SU-DHL-6 (cell line): ENCODE results near the gene EYA2.
"Not testable (repeated sequence)": the region's sequence is repeated elsewhere in the genome, so short reads cannot be mapped to it uniquely, and the experiment has no call there.

Experiments
- H2AFZ ChIP-seq: fragments of 200-600 bp; sonication (generic); 2 replicates; pipeline ENCODE4 v1.6.1; 2014; ENCODE audit warnings: low read depth, mild to moderate bottlenecking, moderate library complexity, mixed read lengths, antibody characterized with exemption, low read length; ENCODE audit not compliant: severe bottlenecking
- H3F3A ChIP-seq: fragments of 200-600 bp; shearing (Covaris generic); 2 replicates; pipeline ENCODE4 v1.6.0; 2016; ENCODE audit warnings: antibody characterized with exemption, mild to moderate bottlenecking; ENCODE audit not compliant: insufficient read depth
- H3K27ac ChIP-seq: fragments of 200-600 bp; sonication (generic); 2 replicates; pipeline ENCODE4 v1.5.1; 2016; ENCODE audit warnings: low read depth, mild to moderate bottlenecking, low read length, moderate library complexity, mixed read lengths
- H3K27me3 ChIP-seq: fragments of 200-600 bp; sonication (generic), shearing (Covaris generic); 2 replicates; pipeline ENCODE4 v1.6.0; 2014; ENCODE audit warnings: mild to moderate bottlenecking, low read length
- H3K36me3 ChIP-seq: fragments of 200-600 bp; sonication (generic); 2 replicates; pipeline ENCODE4 v1.6.1; 2014; ENCODE audit warnings: mild to moderate bottlenecking, low read length, mixed read lengths
- H3K4me2 ChIP-seq: fragments of 300-600, 200-600 bp; shearing (Covaris generic), sonication (generic); 2 replicates; pipeline ENCODE4 v1.6.0; 2014; ENCODE audit warnings: low read length, low read depth, mild to moderate bottlenecking; ENCODE audit not compliant: poor library complexity, severe bottlenecking
- H3K4me3 ChIP-seq: fragments of 200-600 bp; sonication (generic); 2 replicates; pipeline ENCODE4 v1.5.1; 2014; ENCODE audit warnings: antibody characterized with exemption, low read length, mild to moderate bottlenecking, mixed read lengths; ENCODE audit not compliant: insufficient read depth, poor library complexity, severe bottlenecking
- H3K79me2 ChIP-seq: fragments of 200-600 bp; sonication (generic); 2 replicates; pipeline ENCODE4 v1.6.1; 2014; ENCODE audit warnings: mild to moderate bottlenecking, low read length, moderate library complexity; ENCODE audit not compliant: insufficient read depth
- H3K9ac ChIP-seq: fragments of 200-600 bp; sonication (generic); 2 replicates; pipeline ENCODE4 v1.7.0; 2014; ENCODE audit warnings: mild to moderate bottlenecking, low read length
- H3K9me2 ChIP-seq: fragments of 200-600 bp; sonication (generic); replicated peaks from 2 replicates; pipeline ENCODE4 v1.6.1; 2014; ENCODE audit warnings: low read length; ENCODE audit not compliant: insufficient read depth
- H3K9me3 ChIP-seq: fragments of 200-600 bp; sonication (generic); 2 replicates; pipeline ENCODE4 v1.6.1; 2014; ENCODE audit warnings: low read length, mixed read lengths; ENCODE audit not compliant: insufficient read depth
- H4K20me1 ChIP-seq: fragments of 200-600 bp; sonication (generic); 2 replicates; pipeline ENCODE4 v1.6.1; 2014; ENCODE audit warnings: low read depth, mild to moderate bottlenecking, antibody characterized with exemption, low read length, moderate library complexity, mixed read lengths
- EZH2phosphoT487 ChIP-seq: fragments of 200-600 bp; sonication (generic), shearing (Covaris generic); conservative IDR thresholded peaks from 2 replicates; pipeline ENCODE4 v1.6.1; 2018; ENCODE audit warnings: mild to moderate bottlenecking, antibody characterized with exemption, low read length, moderate library complexity, mixed read lengths
- TF ChIP-seq, protein P1 (sequence below): fragments of 200-600 bp; sonication (generic); IDR thresholded peaks from one replicate; pipeline ENCODE4 v1.5.1; 2017; ENCODE audit warnings: antibody characterized with exemption, mild to moderate bottlenecking, low read length, moderate library complexity; ENCODE audit not compliant: insufficient read depth, poor library complexity, severe bottlenecking

The EYA2 gene

DNA sequence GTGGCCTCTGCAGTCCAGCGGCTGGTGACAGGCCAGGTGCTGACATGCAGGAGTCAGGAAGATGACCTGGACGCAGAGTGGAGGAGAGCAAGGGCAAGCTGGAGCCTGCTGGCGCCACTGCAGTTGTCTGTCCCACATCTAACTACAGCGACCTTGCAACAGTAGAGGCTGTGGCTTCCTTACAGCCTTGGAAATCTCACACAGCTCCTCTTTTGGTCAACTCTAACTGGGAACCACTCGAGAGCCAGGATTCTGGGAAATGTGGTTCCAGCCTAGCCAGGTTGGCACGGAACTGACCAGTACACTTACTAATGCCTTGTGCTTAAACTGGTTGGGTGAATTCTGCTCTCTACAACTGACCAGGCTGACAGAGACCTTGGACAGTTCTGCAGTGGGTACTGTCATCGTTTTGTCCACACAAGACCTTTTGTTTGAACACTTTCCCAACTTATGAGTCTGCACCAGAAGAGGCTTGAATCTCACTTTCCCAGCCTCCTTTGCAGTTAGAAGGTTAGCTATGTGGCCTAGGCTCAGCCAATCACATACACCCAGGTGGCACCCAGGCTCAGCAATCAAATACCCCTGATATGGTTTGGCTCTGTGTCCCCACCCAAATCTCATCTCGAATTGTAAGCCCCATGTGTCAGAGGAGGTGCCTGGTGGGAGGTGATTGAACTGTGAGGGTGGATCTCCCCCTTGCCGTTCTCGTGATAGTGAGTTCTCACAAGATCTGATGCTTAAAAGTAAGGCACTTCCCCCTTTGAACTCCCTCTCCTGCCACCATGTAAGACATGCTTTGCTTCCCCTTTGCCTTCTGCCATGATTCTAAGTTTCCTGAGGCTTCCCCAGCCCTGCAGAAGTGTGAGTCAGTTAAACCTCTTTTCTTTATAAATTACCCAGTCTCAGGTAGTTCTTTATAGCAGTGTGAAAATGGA, 308.4 kb downstream of the EYA2 start:
- no peaks in the 10 kb centered on the region for H3K79me2 ChIP-seq
- no peaks in the 10 kb centered on the region for H3F3A ChIP-seq
- H3K9me2 ChIP-seq, result no peaks in the 10 kb centered on the region
- H3K9me3 ChIP-seq, result no peaks in the 10 kb centered on the region
- H2AFZ ChIP-seq, result no peak overlapping the region
- H3K4me2 ChIP-seq, result no peak overlapping the region
- no peaks in the 10 kb centered on the region for H4K20me1 ChIP-seq
- H3K36me3 ChIP-seq, result no peaks in the 10 kb centered on the region
- H3K4me3 ChIP-seq, result no peak overlapping the region
- H3K27me3 ChIP-seq, result no peaks in the 10 kb centered on the region
- TF ChIP-seq, protein P1, sequence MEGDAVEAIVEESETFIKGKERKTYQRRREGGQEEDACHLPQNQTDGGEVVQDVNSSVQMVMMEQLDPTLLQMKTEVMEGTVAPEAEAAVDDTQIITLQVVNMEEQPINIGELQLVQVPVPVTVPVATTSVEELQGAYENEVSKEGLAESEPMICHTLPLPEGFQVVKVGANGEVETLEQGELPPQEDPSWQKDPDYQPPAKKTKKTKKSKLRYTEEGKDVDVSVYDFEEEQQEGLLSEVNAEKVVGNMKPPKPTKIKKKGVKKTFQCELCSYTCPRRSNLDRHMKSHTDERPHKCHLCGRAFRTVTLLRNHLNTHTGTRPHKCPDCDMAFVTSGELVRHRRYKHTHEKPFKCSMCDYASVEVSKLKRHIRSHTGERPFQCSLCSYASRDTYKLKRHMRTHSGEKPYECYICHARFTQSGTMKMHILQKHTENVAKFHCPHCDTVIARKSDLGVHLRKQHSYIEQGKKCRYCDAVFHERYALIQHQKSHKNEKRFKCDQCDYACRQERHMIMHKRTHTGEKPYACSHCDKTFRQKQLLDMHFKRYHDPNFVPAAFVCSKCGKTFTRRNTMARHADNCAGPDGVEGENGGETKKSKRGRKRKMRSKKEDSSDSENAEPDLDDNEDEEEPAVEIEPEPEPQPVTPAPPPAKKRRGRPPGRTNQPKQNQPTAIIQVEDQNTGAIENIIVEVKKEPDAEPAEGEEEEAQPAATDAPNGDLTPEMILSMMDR, result no peak
- no peak for TF ChIP-seq EZH2phosphoT487
- H3K27ac ChIP-seq, result no peak overlapping the region
- H3K9ac ChIP-seq, result no peak overlapping the region

DNA sequence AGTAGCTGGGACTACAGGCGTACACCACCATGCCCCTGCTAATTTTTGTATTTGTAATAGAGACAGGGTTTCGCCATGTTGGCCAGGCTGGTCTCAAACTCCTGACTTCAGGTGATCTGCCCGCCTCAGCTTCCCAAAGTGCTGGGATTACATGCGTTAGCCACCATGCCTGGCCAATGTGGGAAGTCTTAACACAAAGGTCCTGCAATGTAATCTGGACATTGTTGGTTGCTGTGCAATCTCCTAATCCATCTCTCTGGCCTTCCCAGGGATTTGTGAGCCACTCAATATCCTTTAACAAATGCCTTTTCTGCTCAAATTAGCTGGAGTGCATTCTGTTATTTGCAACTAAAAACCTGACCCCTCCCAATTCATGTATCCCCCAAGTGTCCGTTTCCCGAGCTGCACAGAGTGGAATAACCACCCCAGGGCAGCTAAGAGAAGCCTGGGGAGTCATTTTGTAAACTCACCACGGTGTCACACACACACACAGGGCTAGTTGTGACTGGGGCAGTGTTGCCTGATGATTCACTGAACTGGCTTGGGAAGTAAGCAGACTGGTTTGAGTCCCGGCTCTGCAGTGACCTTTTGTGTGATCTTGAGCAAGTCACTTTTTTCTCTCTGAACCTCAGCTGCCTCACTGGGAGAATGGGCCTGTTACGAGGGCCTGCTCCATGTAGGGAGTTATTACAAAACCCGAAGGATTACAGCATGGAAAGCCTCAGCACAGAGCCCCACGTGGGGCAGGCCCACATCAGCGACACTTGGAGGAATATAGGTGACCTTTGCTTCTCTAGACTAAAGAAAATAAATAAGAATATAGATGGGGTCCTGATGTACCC, 309.6 kb downstream of the EYA2 start:
- no peaks in the 10 kb centered on the region for H4K20me1 ChIP-seq
- H3K27me3 ChIP-seq, result no peaks in the 10 kb centered on the region
- no peaks in the 10 kb centered on the region for H3K9me3 ChIP-seq
- no peaks in the 10 kb centered on the region for H3K9me2 ChIP-seq
- no peaks in the 10 kb centered on the region for H3K79me2 ChIP-seq
- no peak overlapping the region for H3K4me3 ChIP-seq
- no peak overlapping the region for H3K4me2 ChIP-seq
- TF ChIP-seq, protein P1, result no peak
- TF ChIP-seq EZH2phosphoT487, result no peak
- H3K9ac ChIP-seq, result no peak overlapping the region
- H3F3A ChIP-seq, result no peaks in the 10 kb centered on the region
- H3K36me3 ChIP-seq, result 0 out of 2 replicates have a peak, but pooled peaks cover under 1% of the 10 kb centered on the region
- no peak overlapping the region for H2AFZ ChIP-seq
- no peak overlapping the region for H3K27ac ChIP-seq

DNA sequence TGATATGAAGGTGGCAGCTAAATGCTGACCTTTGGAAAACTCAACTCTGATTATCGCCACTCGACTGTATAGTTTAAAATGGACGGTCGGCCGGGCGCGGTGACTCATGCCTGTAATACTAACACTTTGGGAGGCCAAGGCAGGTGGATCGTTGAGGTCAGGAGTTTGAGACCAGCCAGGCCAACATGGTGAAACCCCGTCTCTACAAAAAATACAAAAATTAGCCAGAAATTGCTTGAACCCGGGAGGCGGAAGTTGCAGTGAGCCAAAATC, 310.1 kb downstream of the EYA2 start:
- not testable (repeated sequence) for H3K27ac ChIP-seq, H3K9me3 ChIP-seq, H3K4me3 ChIP-seq, H3K9ac ChIP-seq, H3F3A ChIP-seq, H3K9me2 ChIP-seq, H3K36me3 ChIP-seq, H3K79me2 ChIP-seq, H4K20me1 ChIP-seq, H3K27me3 ChIP-seq, H2AFZ ChIP-seq, H3K4me2 ChIP-seq
